IMR-90 (cell line): ENCODE measurements around the gene NEGR1. TPM values are rescaled to one million over a fixed set of nuclear protein-coding genes. Genes with fewer than 3 reads are reported as not detected.

Experiments used
- ATAC-seq: fragments of 200-7000 bp; cut with Tn5 transposase; 2 replicates; pipeline ENCODE4 v1.9.1; 2020; ENCODE audit warnings: low read depth, mild to moderate bottlenecking, moderate library complexity
- BruUV-seq: library from RNA; stranded (reverse); fragments of 400-500 nt; replicated peaks from 2 replicates; lab custom pipeline; 2021; lab: Mats Ljungman, UMichigan
- CTCF ChIA-PET: fragments of 300-600 bp; formaldehyde crosslinking; extraction: SDS; loops from one replicate; lab custom pipeline; 2021; ENCODE audit warnings: antibody characterized with exemption; lab: Yijun Ruan, JAX
- POLR2A ChIA-PET: fragments of 300-600 bp; sonication (Branson Sonifier 250); formaldehyde crosslinking; loops from one replicate; lab custom pipeline; 2022; ENCODE audit warnings: antibody characterized with exemption; ENCODE audit not compliant: unreplicated experiment; lab: Charles Lee
- DNase-seq: peaks from one replicate; pipeline ENCODE4 v3.0.0; 2013
- H2AFZ ChIP-seq: replicated peaks from 2 replicates; pipeline ENCODE3; 2013; ENCODE audit warnings: low read length, mild to moderate bottlenecking; ENCODE audit not compliant: poor library complexity
- H2AK5ac ChIP-seq: 2 replicates; pipeline ENCODE4 v1.6.1; 2013; ENCODE audit warnings: low read depth, low read length, inconsistent platforms
- H2AK9ac ChIP-seq: replicated peaks from 2 replicates; pipeline ENCODE3; 2013; ENCODE audit warnings: mild to moderate bottlenecking, low read depth, low read length, moderate library complexity; ENCODE audit not compliant: poor library complexity
- H2BK120ac ChIP-seq: 2 replicates; pipeline ENCODE4 v1.6.1; 2013; ENCODE audit warnings: low read depth, low read length, inconsistent platforms
- H2BK15ac ChIP-seq: 3 replicates; pipeline ENCODE4 v1.6.1; 2013; ENCODE audit warnings: low read depth, low read length, inconsistent platforms
- H2BK20ac ChIP-seq: 2 replicates; pipeline ENCODE4 v1.6.1; 2013; ENCODE audit warnings: low read depth, mild to moderate bottlenecking, inconsistent platforms, low read length, moderate library complexity
- H2BK5ac ChIP-seq: 2 replicates; pipeline ENCODE4 v1.6.1; 2013; ENCODE audit warnings: mild to moderate bottlenecking, low read depth, low read length, inconsistent platforms; ENCODE audit not compliant: poor library complexity, severe bottlenecking
- H3K14ac ChIP-seq: replicated peaks from 2 replicates; pipeline ENCODE4 v1.6.1; 2013; ENCODE audit warnings: low read depth, low read length, inconsistent platforms
- H3K18ac ChIP-seq: 2 replicates; pipeline ENCODE4 v1.6.1; 2013; ENCODE audit warnings: low read depth, low read length, control low read depth
- H3K23ac ChIP-seq: 2 replicates; pipeline ENCODE4 v1.6.1; 2013; ENCODE audit warnings: low read depth, low read length, inconsistent platforms
- H3K27ac ChIP-seq: 2 replicates; pipeline ENCODE4 v1.5.1; 2013; ENCODE audit warnings: mild to moderate bottlenecking, control low read depth, low read length; ENCODE audit not compliant: insufficient read depth
- H3K27me3 ChIP-seq: 2 replicates; pipeline ENCODE4 v1.6.1; 2013; ENCODE audit warnings: low read length; ENCODE audit not compliant: control insufficient read depth, insufficient read depth
- H3K36me3 ChIP-seq: 2 replicates; pipeline ENCODE4 v1.6.1; 2013; ENCODE audit warnings: low read length, mixed read lengths; ENCODE audit not compliant: control insufficient read depth, insufficient read depth
- H3K4ac ChIP-seq: 2 replicates; pipeline ENCODE4 v1.6.1; 2013; ENCODE audit warnings: low read depth, low read length, inconsistent platforms
- H3K4me1 ChIP-seq: 2 replicates; pipeline ENCODE4 v1.6.1; 2013; ENCODE audit warnings: low read length, mixed read lengths; ENCODE audit not compliant: control insufficient read depth, insufficient read depth
- H3K4me2 ChIP-seq: 2 replicates; pipeline ENCODE4 v1.6.1; 2013; ENCODE audit warnings: low read depth, mild to moderate bottlenecking, control low read depth, low read length, moderate library complexity
- H3K4me3 ChIP-seq: 2 replicates; pipeline ENCODE4 v1.5.1; 2013; ENCODE audit warnings: low read depth, mild to moderate bottlenecking, control low read depth, low read length, moderate library complexity; ENCODE audit not compliant: insufficient read depth
- H3K56ac ChIP-seq: 2 replicates; pipeline ENCODE4 v1.6.1; 2013; ENCODE audit warnings: low read length, inconsistent platforms; ENCODE audit not compliant: insufficient read depth; ENCODE audit errors: extremely low read depth
- H3K79me1 ChIP-seq, 2 experiments: 2 replicates each; pipeline ENCODE4 v1.6.1; 2013; ENCODE audit warnings: low read length in 2 of 2, inconsistent platforms in 1 of 2, low read depth in 1 of 2
- H3K9ac ChIP-seq: 2 replicates; pipeline ENCODE4 v1.6.1; 2013; ENCODE audit warnings: low read depth, low read length, control low read depth
- H3K9me1 ChIP-seq: 2 replicates; pipeline ENCODE4 v1.6.1; 2013; ENCODE audit warnings: low read length, inconsistent platforms; ENCODE audit not compliant: insufficient read depth
- H3K9me3 ChIP-seq: 2 replicates; pipeline ENCODE4 v1.6.1; 2013; ENCODE audit warnings: low read length; ENCODE audit not compliant: control insufficient read depth, insufficient read depth
- H4K20me1 ChIP-seq: 2 replicates; pipeline ENCODE4 v1.6.1; 2013; ENCODE audit warnings: low read length, inconsistent platforms; ENCODE audit not compliant: insufficient read depth
- H4K5ac ChIP-seq: 2 replicates; pipeline ENCODE4 v1.6.1; 2013; ENCODE audit warnings: mild to moderate bottlenecking, low read depth, low read length, control low read depth
- H4K8ac ChIP-seq, 2 experiments: 2 replicates each; pipeline ENCODE4 v1.6.1; 2013; ENCODE audit warnings: low read depth in 2 of 2, low read length in 2 of 2, control low read depth in 1 of 2, inconsistent platforms in 1 of 2
- H4K91ac ChIP-seq: 2 replicates; pipeline ENCODE4 v1.6.1; 2013; ENCODE audit warnings: low read depth, low read length, inconsistent platforms; ENCODE audit not compliant: insufficient read depth
- POLR2A ChIP-seq: IDR thresholded peaks from 2 replicates; pipeline ENCODE4 v1.6.1; 2012; ENCODE audit warnings: mild to moderate bottlenecking, low read depth, low read length
- RAD21 ChIP-seq: IDR thresholded peaks from 2 replicates; pipeline ENCODE4 v1.6.1; 2012; ENCODE audit warnings: low read length, improper control_type of control experiment
- RCOR1 ChIP-seq: IDR thresholded peaks from 2 replicates; pipeline ENCODE4 v1.6.1; 2012; ENCODE audit warnings: mild to moderate bottlenecking, low read length, improper control_type of control experiment; ENCODE audit not compliant: insufficient replicate concordance
- WGBS, 2 experiments: methylation state at CpG; one replicate each; pipeline versions ENCODE4 v1.1.5 to v1.1.7; 2013; ENCODE audit warnings: missing lambda C conversion rate in 2 of 2; ENCODE audit not compliant: insufficient read length in 1 of 2; ENCODE audit errors: extremely low coverage in 2 of 2; 5-methylcytosine and 5-hydroxymethylcytosine counted together
- dilution Hi-C: fragments of 300-500 bp; cut with HindIII; formaldehyde crosslinking; loops from one replicate; pipeline ENCODE4 v1.14.3; 2018; ENCODE audit warnings: low sequenced_read_pairs; ENCODE audit not compliant: unreplicated experiment
- in situ Hi-C: fragments of 300-500 bp; cut with MboI; formaldehyde crosslinking; loops from 3 replicates; pipeline ENCODE4 v1.14.3; 2019; ENCODE audit warnings: low sequenced_read_pairs, inconsistent platforms, mixed read lengths
- intact Hi-C: fragments of 100-400 bp; cut with micrococcal nuclease; formaldehyde crosslinking; loops from 2 replicates; pipeline ENCODE4 v1.10.0; 2022
- polyA plus RNA-seq, 3 experiments: library from polyadenylated mRNA; depleted of rRNA; stranded (reverse); fragments of >200 nt; gene quantifications; 2 replicates each; pipeline ENCODE4 v1.2.3, GENCODE V29; 2012; ENCODE audit warnings: low replicate concordance in 1 of 3
- total RNA-seq: library from RNA; depleted of rRNA; stranded (reverse); fragments of >200 nt; gene quantifications from 2 replicates; pipeline ENCODE4 v1.2.3, GENCODE V29; 2012
- TF ChIP-seq, protein P1 (sequence below): conservative IDR thresholded peaks from 2 replicates; pipeline ENCODE4 v1.5.1; 2012; ENCODE audit warnings: mild to moderate bottlenecking, low read depth, low read length, improper control_type of control experiment

Gene NEGR1
- total and polyA plus RNA-seq, 2 of the 4 experiments (the other 2 are of a cell fraction): 5.1 to 9.1 TPM

DNA sequence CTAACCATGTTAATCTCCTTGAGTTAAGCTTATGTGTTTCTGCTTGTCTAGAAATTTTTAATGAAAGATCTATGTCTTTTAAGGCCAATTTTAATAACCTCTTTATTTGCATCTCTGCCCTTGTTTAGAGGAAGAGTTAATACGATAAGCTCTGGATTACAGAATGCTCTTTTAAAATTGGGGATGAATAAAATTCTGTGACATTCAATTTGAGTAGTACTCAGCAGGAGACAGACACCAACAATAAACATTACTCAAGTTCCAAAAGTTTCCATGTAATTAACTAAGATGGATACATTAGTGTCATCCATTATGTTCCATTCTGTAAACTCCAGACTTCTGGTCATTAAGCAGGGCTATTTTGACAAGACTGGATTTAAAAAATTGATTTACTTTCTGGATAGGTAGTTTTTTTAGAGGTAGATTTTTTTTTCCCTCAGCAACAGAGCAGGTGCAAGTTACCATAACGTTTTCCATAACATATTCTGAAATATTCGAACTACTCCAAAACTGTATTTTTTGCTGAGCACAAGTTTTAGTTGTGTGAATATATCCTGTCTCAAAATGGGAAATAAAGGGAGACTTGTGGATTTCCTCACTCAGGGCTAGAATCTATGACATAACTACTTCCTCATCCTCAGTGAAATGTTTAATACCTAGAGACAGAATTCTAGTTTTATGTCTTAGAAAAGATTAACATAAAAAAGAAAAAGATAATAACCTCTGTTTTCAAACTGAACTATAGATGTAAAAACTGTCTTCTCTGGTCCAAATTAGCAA is 221.7 kb downstream of the NEGR1 start (continued):
- TF ChIP-seq RCOR1: no peak

DNA sequence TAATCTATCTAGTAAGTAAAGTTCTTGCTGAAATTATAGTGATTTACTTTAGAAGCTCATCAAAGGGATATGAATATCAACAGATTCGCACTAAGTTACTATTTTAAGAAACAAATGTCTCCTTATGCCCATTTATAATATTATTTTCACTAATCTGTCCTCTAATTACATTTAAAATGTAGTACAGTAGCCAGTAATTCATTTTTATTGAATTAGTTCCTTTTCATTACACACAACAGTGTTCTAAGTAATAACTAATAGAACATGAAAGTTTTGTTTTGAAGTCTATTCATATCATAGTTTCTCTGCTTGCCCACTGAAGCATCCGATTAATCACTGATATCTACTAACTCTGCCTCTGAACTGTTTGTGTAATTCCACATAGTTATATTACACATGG is 225.8 kb downstream of the NEGR1 start:
- TF ChIP-seq, protein P1, sequence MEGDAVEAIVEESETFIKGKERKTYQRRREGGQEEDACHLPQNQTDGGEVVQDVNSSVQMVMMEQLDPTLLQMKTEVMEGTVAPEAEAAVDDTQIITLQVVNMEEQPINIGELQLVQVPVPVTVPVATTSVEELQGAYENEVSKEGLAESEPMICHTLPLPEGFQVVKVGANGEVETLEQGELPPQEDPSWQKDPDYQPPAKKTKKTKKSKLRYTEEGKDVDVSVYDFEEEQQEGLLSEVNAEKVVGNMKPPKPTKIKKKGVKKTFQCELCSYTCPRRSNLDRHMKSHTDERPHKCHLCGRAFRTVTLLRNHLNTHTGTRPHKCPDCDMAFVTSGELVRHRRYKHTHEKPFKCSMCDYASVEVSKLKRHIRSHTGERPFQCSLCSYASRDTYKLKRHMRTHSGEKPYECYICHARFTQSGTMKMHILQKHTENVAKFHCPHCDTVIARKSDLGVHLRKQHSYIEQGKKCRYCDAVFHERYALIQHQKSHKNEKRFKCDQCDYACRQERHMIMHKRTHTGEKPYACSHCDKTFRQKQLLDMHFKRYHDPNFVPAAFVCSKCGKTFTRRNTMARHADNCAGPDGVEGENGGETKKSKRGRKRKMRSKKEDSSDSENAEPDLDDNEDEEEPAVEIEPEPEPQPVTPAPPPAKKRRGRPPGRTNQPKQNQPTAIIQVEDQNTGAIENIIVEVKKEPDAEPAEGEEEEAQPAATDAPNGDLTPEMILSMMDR: no peak
- TF ChIP-seq RAD21 (no peak), POLR2A (no peak)
- H3K4ac ChIP-seq: no peak overlapping the region
- H3K27me3 ChIP-seq: no peaks in the 10 kb centered on the region
- no peaks in the 10 kb centered on the region for H3K4me1 ChIP-seq
- H4K20me1 ChIP-seq: no peaks in the 10 kb centered on the region
- H2BK5ac ChIP-seq: no peak overlapping the region
- no peak overlapping the region for H3K56ac ChIP-seq
- H3K9me1 ChIP-seq: no peaks in the 10 kb centered on the region
- H2BK15ac ChIP-seq: no peak overlapping the region
- H3K9me3 ChIP-seq: no peaks in the 10 kb centered on the region
- intact Hi-C loops (no loop called here), in situ Hi-C loops (no loop called here), dilution Hi-C loops (no loop called here)
- H3K14ac ChIP-seq: no peak overlapping the region
- ChIA-PET CTCF (interaction anchor here (1.1 kb wide), 1 partner anchor 19 kb away, joined by 4 read pairs; no protein-coding TSS in a partner anchor), POLR2A (no interaction called here)
- no peak overlapping the region for H2AK9ac ChIP-seq
- H4K91ac ChIP-seq: no peak overlapping the region
- H3K18ac ChIP-seq: no peak overlapping the region
- H2BK20ac ChIP-seq: no peak overlapping the region
- ATAC-seq (no peak), DNase-seq (no peak)
- H4K5ac ChIP-seq: no peak overlapping the region
- H2AFZ ChIP-seq: no peak overlapping the region
- no peak overlapping the region for H3K4me2 ChIP-seq
- 100% methylated on average over 1 of the region's 2 CpGs; no CpG with 5 or more reads in 1 of the 2 experiments for WGBS, 2 experiments
- H4K8ac ChIP-seq: no peak overlapping the region
- no peak overlapping the region for H2AK5ac ChIP-seq
- H3K23ac ChIP-seq: no peak overlapping the region
- BruUV-seq: no TSS peak
- H3K9ac ChIP-seq: no peak overlapping the region
- no peak overlapping the region for H3K4me3 ChIP-seq
- no peaks in the 10 kb centered on the region for H3K36me3 ChIP-seq
- H2BK120ac ChIP-seq: no peak overlapping the region
- no peak overlapping the region for H3K27ac ChIP-seq
- H3K79me1 ChIP-seq: no peaks in the 10 kb centered on the region
